HS-5 (cell line): Measurements from ENCODE around the gene ROBO2.

Source experiments
- DNase-seq: peaks from one replicate; pipeline ENCODE4 v3.0.0-alpha.2; 2012; ENCODE audit warnings: low read depth

ROBO2 gene

GRCh38 chr3:77039606-77040171 lies at the start of gene ROBO2:
ROBO2 (plus strand) TSS chr3:77040099; CDS start chr3:77040786, 687 bp downstream.
- peak; percentile 25 for DNase-seq

- no peak for DNase-seq
Measured at GRCh38 chr3:76990606-76991005, 49.3 kb upstream of the ROBO2 start.

- DNase-seq, result peak; percentile 8
Measured at GRCh38 chr3:76991165-76991564, 48.7 kb upstream of the ROBO2 start.

GRCh38 chr3:76997733-76998132 lies 42.2 kb upstream of the ROBO2 start:
- no peak for DNase-seq

- no peak for DNase-seq
Measured at GRCh38 chr3:76998555-76998954, 41.3 kb upstream of the ROBO2 start.

GRCh38 chr3:77001062-77001701 lies 38.7 kb upstream of the ROBO2 start:
- DNase-seq, result no peak

- no peak for DNase-seq
Measured at GRCh38 chr3:77014226-77014625, 25.7 kb upstream of the ROBO2 start.

GRCh38 chr3:77025471-77025870 lies 14.4 kb upstream of the ROBO2 start:
- DNase-seq, result no peak

- no peak for DNase-seq
Measured at GRCh38 chr3:77026904-77027634, 12.8 kb upstream of the ROBO2 start.

- DNase-seq, result no peak
Measured at GRCh38 chr3:77028005-77028404, 11.9 kb upstream of the ROBO2 start.

- DNase-seq, result peak; percentile 68
Measured at GRCh38 chr3:77038468-77038929, 1.4 kb upstream of the ROBO2 start.

GRCh38 chr3:77038930-77039605 lies 831 bp upstream of the ROBO2 start:
- DNase-seq, result peak; percentile 13

- no peak for DNase-seq
Measured at GRCh38 chr3:77040216-77040615, 317 bp downstream of the ROBO2 start.

- DNase-seq, result no peak
Measured at GRCh38 chr3:77040926-77041722, 1.2 kb downstream of the ROBO2 start.

- DNase-seq, result no peak
Measured at GRCh38 chr3:77041811-77042210, 1.9 kb downstream of the ROBO2 start.

GRCh38 chr3:77042343-77042742 lies 2.4 kb downstream of the ROBO2 start:
- DNase-seq, result no peak

GRCh38 chr3:77042882-77043281 lies 3.0 kb downstream of the ROBO2 start:
- DNase-seq, result no peak

- DNase-seq, result no peak
Measured at GRCh38 chr3:77045686-77046085, 5.8 kb downstream of the ROBO2 start.

GRCh38 chr3:77048186-77048585 lies 8.3 kb downstream of the ROBO2 start:
- no peak for DNase-seq

- DNase-seq, result no peak
Measured at GRCh38 chr3:77051591-77051990, 11.7 kb downstream of the ROBO2 start.

- no peak for DNase-seq
Measured at GRCh38 chr3:77052051-77052501, 12.2 kb downstream of the ROBO2 start.
